ENCODE measurements around the gene DHRSX.

- TF ChIP-seq CTCF (IDR thresholded peaks at IDR 0.05) (no peak), POLR2A (IDR thresholded peaks at IDR 0.05) (no peak)
These were observed 36.2 kb upstream of the DHRSX start for GRCh38 chrX:2536974-2537373.

Data from heart left ventricle (tissue), 13 donors.